GM13976 (cell line): ENCODE measurements around the gene PRRC2A.

ENCODE experiments used
- DNase-seq: peaks from one replicate; pipeline ENCODE4 v3.0.0; 2012; ENCODE audit warnings: low spot score
- in situ Hi-C: fragments of 300-500 bp; cut with MboI; formaldehyde crosslinking; loops from one replicate; pipeline ENCODE4 v1.12.0; 2022; ENCODE audit warnings: low sequenced_read_pairs, mixed read lengths, inconsistent platforms; ENCODE audit not compliant: unreplicated experiment
- TF ChIP-seq, protein P1 (sequence below): IDR thresholded peaks from 2 replicates; pipeline ENCODE4 v1.5.1; 2012; ENCODE audit warnings: borderline replicate concordance, mild to moderate bottlenecking; ENCODE audit not compliant: insufficient read depth; ENCODE audit errors: extremely low read depth, missing control alignments, control extremely low read depth

Gene PRRC2A

DNA sequence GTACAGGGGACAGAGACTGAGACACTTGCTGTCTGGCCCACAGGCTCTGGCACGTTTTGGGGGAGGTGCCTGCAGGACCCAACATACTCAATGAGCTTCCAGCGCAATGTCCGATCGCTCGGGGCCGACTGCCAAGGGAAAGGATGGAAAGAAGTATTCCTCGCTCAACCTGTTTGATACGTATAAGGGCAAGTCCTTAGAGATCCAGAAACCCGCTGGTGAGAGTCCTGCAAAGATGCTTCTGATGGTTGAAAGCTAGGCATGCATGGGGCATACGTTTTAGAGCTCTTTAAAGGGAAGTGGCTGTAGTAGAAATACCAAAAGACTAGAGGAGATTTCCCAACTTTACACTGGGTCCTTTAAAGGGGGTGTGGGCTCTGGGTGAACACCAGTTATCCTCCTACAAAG, 2.2 kb downstream of the PRRC2A start:
- DNase-seq: no peak
- in situ Hi-C loops: no loop called here
- TF ChIP-seq, protein P1, sequence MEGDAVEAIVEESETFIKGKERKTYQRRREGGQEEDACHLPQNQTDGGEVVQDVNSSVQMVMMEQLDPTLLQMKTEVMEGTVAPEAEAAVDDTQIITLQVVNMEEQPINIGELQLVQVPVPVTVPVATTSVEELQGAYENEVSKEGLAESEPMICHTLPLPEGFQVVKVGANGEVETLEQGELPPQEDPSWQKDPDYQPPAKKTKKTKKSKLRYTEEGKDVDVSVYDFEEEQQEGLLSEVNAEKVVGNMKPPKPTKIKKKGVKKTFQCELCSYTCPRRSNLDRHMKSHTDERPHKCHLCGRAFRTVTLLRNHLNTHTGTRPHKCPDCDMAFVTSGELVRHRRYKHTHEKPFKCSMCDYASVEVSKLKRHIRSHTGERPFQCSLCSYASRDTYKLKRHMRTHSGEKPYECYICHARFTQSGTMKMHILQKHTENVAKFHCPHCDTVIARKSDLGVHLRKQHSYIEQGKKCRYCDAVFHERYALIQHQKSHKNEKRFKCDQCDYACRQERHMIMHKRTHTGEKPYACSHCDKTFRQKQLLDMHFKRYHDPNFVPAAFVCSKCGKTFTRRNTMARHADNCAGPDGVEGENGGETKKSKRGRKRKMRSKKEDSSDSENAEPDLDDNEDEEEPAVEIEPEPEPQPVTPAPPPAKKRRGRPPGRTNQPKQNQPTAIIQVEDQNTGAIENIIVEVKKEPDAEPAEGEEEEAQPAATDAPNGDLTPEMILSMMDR: no peak

DNA sequence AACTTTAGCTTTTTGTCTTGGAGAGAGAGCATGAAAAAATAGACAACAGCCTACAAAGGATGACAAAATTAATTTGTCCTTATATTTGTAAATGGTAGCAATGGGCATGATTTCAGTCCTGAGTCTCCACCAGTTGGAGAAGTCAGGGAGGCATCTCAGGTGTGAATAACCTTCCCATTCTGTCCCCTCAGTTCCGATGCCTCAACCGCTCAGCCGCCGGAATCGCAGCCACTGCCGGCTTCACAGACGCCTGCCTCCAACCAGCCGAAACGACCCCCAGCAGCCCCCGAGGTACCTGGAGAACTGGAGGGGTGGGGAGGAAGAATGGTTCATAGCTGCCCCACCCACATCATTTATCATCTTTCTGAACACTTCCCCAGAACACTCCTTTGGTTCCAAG, 3.6 kb downstream of the PRRC2A start:
- in situ Hi-C loops: no loop called here

DNA sequence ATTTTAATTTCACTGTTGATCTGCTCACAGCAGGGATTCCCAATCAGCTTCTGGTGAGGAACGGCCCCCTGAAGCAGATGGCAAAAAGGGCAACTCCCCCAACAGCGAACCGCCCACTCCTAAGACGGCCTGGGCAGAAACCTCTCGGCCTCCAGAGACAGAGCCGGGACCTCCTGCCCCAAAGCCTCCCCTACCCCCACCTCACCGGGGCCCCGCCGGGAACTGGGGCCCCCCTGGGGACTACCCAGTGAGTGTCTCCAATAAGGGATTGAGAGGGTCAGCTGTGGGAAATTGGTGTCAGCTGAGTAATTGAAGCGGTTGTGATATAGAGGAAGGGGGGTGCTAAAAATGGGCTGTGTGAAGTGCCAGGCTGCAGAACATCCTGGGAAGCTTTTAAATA, 6.4 kb downstream of the PRRC2A start:
- in situ Hi-C loops: no loop called here
- TF ChIP-seq, protein P1: no peak

More for the DNA sequence above, 3.6 kb downstream of the PRRC2A start:
- TF ChIP-seq, protein P1: no peak
- no peak for DNase-seq

DNA sequence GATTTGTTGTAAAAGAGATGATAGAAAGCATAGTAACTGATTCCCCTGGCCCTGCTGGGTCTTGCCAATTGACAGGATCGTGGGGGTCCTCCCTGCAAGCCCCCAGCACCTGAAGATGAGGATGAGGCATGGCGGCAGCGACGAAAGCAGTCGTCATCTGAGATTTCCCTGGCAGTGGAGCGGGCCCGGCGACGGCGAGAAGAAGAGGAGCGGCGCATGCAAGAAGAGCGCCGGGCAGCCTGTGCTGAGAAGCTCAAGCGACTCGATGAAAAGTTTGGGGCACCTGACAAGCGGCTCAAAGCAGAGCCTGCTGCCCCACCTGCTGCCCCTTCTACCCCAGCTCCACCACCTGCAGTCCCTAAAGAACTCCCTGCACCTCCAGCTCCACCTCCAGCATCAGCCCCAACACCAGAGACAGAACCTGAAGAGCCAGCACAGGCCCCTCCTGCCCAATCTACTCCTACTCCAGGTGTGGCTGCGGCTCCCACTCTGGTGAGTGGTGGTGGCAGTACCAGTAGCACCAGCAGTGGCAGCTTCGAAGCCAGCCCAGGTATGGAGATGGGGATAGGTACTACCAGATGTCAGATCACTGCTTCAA, 7.3 kb downstream of the PRRC2A start:
- in situ Hi-C loops: no loop called here
- DNase-seq: no peak
- TF ChIP-seq, protein P1: no peak

More for the DNA sequence above, 6.4 kb downstream of the PRRC2A start:
- DNase-seq: no peak

DNA sequence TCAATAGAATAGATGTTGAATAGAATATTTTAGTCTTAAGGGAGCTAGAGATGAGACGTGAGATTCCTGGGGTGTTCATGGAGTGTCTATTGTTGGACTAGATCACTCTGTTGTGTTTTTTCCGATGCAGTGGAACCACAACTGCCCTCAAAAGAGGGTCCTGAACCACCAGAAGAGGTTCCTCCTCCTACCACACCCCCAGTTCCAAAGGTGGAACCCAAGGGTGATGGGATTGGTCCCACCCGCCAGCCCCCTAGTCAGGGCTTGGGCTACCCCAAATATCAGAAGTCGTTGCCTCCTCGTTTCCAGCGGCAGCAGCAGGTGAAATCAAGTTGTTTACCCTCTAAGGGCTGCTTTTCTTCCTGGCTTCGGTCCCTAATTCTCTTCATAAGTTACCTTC, 8.5 kb downstream of the PRRC2A start:
- DNase-seq: no peak

DNA sequence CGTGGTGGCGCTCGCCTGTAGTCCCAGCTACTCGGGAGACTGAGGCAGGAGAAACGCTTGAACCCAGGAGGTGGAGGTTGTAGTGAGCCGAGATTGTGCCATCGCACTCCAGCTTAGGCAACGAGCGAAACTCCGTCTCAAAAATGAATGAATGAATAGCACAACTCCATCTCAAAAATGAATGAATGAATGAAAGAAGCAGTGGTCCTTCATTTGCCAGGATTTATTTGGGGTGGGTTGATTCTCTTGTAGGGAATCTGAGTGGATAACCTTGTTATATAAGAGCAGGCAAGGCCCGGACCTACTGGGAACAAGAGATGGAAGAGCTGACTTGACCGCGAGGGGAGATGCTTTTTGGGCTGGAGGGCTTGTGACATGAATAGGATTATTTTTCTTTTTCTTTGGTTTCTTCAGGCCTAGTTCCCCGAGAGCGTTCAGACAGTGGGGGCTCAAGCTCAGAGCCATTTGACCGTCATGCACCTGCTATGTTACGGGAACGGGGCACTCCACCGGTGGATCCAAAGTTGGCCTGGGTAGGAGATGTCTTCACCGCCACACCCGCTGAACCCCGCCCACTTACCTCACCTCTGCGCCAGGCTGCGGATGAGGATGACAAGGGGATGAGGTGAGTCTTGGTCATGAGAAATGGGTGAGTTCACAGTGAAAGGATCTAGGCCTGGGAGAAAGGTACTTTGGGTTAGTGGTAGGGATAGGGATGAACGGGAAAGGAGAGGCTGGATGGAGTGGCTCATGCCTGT, 9.8 kb downstream of the PRRC2A start:
- no peak for DNase-seq
- in situ Hi-C loops: no loop called here
- TF ChIP-seq, protein P1: no peak

More for the DNA sequence above, 8.5 kb downstream of the PRRC2A start:
- in situ Hi-C loops: no loop called here
- TF ChIP-seq, protein P1: no peak
